Activated CD8-positive, alpha-beta memory T cell treated with anti-CD3 and anti-CD28 coated beads for 1 hour (primary cell): ENCODE measurements around the gene SLC16A3.
"Not testable (repeated sequence)": the region's sequence is repeated elsewhere in the genome, so short reads cannot be mapped to it uniquely, and the experiment has no call there.

ENCODE experiments used
- DNase-seq, 2 donors: peaks; one replicate each; pipeline ENCODE4 v3.0.0-alpha.2; 2020; ENCODE audit warnings: low read depth in 1 of 2; ENCODE audit errors: extremely low read depth in 1 of 2

SLC16A3 gene

GRCh38 chr17:82228842-82229697 lies at the start of gene SLC16A3:
SLC16A3 (plus strand) TSS chr17:82229042; CDS start chr17:82236009, 6,967 bp downstream.
- peak in 1 of 2 donors; percentile 61 for DNase-seq

- DNase-seq = no peak
Observed at GRCh38 chr17:82179412-82179811, 49.4 kb upstream of the SLC16A3 start.

- DNase-seq = no peak
Observed at GRCh38 chr17:82179946-82180475, 48.8 kb upstream of the SLC16A3 start.

- DNase-seq = no peak
Observed at GRCh38 chr17:82180776-82181528, 47.9 kb upstream of the SLC16A3 start.

- no peak for DNase-seq
Observed at GRCh38 chr17:82184761-82185160, 44.1 kb upstream of the SLC16A3 start.

GRCh38 chr17:82186221-82186620 lies 42.6 kb upstream of the SLC16A3 start:
- no peak for DNase-seq

GRCh38 chr17:82187500-82187899 lies 41.3 kb upstream of the SLC16A3 start:
- DNase-seq = no peak

GRCh38 chr17:82188001-82188961 lies 40.6 kb upstream of the SLC16A3 start:
- no peak for DNase-seq

- not testable (repeated sequence) for DNase-seq
Observed at GRCh38 chr17:82193050-82193449, 35.8 kb upstream of the SLC16A3 start.

- DNase-seq = no peak
Observed at GRCh38 chr17:82193520-82194220, 35.2 kb upstream of the SLC16A3 start.

- no peak for DNase-seq
Observed at GRCh38 chr17:82194765-82195164, 34.1 kb upstream of the SLC16A3 start.

- no peak for DNase-seq
Observed at GRCh38 chr17:82195675-82196672, 32.9 kb upstream of the SLC16A3 start.

GRCh38 chr17:82198092-82198491 lies 30.8 kb upstream of the SLC16A3 start:
- no peak for DNase-seq

GRCh38 chr17:82199496-82199895 lies 29.3 kb upstream of the SLC16A3 start:
- no peak for DNase-seq

GRCh38 chr17:82200135-82200534 lies 28.7 kb upstream of the SLC16A3 start:
- no peak for DNase-seq

- peak; percentile 42 to 60 for DNase-seq
Observed at GRCh38 chr17:82200743-82201497, 27.9 kb upstream of the SLC16A3 start.

- DNase-seq = no peak
Observed at GRCh38 chr17:82201498-82201910, 27.3 kb upstream of the SLC16A3 start.

GRCh38 chr17:82202981-82203380 lies 25.9 kb upstream of the SLC16A3 start:
- no peak for DNase-seq
